HG02759 (cell line): Measurements from ENCODE around the gene RASSF3.
"Not testable (repeated sequence)": the region's sequence is repeated elsewhere in the genome, so short reads cannot be mapped to it uniquely, and the experiment has no call there.

Experiments used
- ATAC-seq: cut with Tn5 transposase; IDR thresholded peaks from one replicate; pipeline ENCODE4 v1.9.1; 2021; ENCODE audit warnings: mild to moderate bottlenecking, moderate library complexity; ENCODE audit not compliant: unreplicated experiment

Gene RASSF3

DNA sequence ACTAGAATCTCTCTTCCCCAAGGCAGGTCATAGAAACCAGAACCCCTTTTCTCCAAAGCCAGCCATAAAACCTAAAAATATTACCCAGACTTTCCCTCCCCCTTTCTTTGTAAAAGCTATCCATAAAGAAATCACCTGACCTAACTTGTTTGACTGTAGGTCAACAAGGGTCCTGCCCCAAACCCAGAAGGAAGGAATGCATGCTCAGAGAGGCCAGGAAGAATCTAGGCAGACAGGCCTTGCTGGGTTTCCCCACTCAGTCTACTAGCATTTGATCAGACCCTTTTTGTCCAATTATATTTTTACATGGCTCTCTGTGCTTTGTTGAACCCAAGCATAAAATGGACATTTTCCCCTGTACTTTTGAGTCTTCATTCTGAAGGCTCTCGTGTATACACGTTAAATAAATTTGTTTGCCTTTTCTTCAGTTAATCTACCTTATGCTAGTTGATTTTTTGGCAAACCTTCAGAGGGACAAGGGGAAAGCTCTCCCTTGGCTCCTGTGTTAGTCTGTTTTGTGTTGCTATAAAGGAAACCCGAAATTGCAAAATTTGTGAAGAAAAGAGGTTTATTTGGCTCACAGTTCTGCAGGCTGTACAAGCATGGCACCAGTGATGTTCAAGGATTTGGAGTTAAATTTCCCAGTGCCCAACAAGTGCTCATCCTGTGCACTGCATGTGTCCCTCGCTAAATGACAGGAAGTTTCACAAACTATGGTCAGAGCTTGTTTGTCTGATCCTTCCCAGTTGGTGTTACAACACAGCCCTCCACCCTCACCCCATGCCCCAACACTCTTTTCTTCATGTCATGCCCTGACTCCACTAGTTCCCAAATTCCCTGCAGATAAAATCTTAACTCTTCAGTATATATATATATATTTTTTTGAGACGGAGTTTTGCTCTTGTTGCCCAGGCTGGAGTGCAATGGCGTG, 14.2 kb upstream of the RASSF3 start:
- no peak for ATAC-seq

- no peak for ATAC-seq
These were observed 11.5 kb upstream of the RASSF3 start for GRCh38 chr12:64598831-64599230.

- ATAC-seq, result no peak
These were observed 10.1 kb upstream of the RASSF3 start for GRCh38 chr12:64600164-64600561.

DNA sequence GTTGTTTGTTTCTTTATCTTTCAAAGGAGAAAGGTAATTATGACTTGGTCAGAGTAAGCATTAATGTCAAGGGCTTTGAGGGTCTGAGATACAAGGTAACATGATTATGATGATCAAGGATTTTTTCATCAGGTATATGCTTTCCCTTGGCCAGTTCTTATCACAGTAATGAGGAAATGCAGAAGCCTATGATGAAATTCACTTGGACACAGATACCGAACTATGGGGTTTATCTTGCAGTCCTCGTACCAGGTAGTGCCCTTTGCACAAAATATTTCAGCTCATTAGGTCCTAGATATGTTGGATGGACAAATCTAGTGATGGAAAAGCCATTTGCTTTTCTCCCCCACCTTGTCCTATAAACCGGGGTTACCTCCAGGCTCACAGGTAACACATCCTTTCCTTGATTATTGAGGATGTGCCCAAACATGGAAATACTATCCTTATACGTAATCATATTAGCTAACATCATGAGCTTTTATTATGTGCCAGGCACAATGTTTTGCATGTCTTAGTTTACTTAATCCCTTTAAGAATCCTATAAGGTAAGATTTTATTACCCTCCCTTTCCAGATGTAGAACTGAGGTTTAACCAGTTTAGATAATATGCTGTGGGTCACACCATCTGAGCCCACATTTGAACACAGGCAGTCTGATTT, 7.0 kb upstream of the RASSF3 start:
- no peak for ATAC-seq

- ATAC-seq, result peak; percentile 17
These were observed 1.3 kb upstream of the RASSF3 start for GRCh38 chr12:64608901-64609535.

DNA sequence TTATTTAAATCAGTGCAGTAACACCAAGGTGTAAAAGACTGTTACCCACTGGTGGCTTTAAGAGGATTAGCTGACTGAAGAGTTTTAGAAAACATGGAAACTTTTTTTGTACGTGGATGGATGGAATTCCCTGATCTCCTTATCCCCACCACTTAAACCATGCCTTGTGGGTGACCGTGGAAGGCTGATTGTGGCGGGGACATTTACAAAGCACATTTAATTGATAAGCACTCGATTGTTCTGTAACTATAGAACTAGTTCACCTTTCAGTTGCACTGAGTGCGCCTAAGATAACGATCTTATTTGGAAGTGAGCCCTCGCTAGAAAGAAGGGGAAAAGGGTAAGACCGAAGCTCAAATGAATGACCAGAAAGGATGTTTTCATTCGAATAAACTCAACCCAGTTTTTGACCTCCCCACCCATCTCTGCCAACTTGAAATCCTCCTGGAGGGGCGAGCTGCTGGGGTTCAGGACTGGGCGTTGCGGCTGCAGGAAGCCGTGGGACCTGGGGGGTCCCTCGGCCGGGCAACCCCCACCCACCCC, 688 bp upstream of the RASSF3 start:
- no peak for ATAC-seq

- ATAC-seq, result peak; percentile 56
These were observed 505 bp downstream of the RASSF3 start for GRCh38 chr12:64610660-64611340.

DNA sequence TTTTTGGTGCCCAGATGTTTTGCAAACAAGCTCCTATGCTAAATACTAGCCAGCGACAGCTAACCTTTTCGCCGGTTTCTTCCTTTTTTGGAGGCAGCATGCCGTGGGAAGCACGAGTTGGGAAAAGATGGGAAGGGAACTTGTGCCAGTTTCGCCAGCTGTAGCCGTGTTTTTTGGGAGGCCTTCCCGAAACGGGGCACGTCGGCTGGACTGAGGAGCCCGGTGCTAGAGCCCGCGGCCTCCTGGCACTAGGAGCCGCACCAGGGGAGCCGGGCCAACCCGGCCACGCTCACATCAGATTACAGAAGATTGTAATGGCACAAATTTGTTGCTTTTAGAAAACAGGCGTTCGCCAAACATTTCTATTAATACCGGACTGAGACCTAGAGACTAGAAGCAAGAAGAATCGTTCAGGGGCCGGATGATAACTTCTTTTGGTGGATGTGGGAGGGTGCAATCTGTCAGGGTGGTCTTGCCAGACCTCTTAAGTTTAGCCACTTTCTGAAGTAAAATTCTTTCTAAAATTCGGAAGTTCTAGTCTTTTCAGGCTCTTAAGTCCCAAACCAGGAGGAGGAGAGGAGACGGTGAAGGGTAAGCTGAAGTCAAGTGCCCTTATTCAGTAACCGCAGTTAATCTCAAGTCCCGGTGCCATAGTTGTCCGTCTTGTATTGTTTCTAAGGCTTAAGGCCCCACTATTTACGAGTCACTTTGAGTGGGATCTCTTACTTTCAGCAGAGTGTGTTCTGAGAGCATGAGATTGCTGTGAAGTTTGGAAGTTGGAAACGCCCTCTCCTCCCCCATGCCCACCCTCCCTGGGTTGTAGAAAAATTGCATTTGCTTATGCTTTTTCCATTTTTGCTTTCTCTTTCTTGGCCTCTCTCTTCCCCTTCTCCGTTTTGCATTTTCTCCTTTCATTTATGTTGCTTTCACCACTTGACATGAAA, 1.3 kb downstream of the RASSF3 start:
- ATAC-seq, result no peak

DNA sequence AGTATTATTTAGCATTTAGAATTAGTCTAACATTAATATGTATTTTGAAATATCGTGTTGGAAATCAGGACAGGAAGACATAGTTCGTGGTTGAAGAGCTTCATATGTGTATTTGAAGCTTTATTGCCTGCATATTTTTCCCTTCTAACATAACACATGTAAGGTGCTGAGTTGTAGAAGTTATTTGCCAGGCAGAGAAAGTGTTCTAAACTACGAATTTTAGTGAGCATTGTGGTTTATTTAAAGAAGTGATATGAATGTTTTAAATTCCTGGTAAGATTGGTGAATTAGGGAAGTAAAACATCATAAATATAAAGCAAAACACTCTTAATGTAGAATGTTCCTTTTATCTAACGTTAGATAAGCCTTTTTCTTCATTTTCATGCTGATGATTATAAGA, 2.5 kb downstream of the RASSF3 start:
- no peak for ATAC-seq

DNA sequence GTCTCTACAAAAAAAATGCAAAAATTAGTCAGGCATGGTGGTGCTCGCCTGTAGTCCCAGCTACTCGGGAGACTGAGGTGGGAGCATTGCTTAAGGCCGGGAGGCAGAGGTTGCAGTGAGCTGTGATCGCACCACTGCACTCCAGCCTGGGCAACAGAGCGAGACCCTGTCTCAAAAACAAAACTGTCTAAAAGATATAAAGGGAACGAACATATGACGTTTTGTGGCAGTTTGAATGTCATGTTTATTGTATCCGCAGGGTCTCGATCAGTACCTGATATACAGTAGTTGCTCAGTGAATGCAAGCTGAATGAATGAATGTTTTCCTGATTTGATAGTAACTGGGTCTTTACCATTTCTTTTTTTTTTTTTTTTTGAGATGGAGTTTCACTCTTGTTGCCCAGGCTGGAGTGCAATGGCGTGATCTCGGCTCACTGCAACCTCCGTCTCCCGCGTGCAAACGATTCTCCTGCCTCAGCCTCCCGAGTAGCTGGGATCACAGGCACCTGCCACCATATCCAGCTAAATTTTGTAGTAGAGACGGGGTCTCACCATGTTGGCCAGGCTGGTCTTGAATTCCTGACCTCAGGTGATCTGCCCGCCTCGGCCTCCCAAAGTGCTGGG, 3.6 kb downstream of the RASSF3 start:
- not testable (repeated sequence) for ATAC-seq

DNA sequence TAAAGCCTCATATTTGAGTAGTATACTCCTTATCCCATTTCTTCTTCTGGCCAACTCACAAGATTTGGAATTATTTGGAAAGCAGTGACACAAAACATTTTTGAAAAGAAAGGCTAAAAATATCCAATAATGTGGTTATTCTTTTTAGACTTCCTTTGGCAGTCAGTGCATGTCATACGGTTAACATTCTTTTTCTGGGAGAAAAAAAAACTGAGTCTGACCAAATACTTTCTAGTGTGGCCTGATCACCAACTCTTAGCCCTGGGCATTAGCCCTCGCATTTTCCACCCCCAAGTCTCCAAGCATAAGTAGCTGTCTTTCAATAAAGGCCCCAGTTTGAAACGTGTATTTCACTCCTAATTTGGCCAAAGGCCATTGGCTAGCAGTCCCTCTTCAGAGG, 5.9 kb downstream of the RASSF3 start:
- no peak for ATAC-seq

DNA sequence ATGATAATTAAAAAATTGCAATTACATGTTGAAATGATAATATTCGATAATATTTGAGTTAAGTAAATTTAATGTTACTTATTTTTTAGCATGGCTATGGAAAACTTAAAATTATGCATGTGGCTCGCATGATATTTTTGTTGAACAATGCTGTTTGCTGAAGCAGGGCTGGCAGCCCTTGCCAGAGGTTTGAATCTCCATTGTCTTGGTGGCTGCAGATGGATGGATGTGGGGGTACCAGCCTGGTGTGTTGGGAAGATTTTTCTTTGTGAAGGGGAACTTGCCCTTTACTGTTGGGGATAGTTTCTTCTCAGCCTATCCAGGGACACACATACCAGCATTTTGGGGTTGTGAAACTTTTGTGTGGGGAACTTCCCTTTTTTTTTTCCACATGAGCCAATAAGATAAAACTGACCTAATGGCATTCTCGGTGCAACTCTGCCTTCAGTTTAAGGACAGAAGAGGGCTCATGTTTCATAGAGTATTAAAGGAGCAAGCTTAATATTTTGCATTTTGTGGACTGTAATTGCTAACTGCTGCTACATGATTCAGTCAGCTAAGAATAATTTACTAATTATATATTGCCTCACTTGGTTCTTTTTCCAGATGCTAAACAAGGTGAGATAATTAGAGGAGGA, 8.8 kb downstream of the RASSF3 start:
- ATAC-seq, result peak; percentile 62

GRCh38 chr12:64621257-64621942, 11.1 kb downstream of the RASSF3 start:
- ATAC-seq, result peak; percentile 69

DNA sequence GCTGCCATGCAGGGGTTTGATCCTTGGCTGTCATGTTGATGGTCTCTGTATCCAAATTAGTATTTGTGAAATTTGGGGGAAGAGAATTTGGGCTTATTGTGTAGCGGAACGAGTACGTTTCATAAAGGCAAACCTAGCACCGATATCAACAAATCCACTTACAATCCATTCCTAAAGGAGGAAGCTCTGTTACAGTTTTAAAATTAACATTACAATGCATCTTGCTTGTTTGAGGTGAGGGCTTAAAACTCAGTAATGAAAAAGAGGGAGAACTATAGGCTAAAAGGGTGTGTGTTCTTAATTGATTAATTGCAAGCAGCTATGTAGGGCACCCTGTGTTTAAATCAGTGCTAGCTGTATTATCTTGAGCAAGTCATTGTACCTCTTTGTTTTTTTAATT, 13.7 kb downstream of the RASSF3 start:
- no peak for ATAC-seq

GRCh38 chr12:64625243-64626077, 15.2 kb downstream of the RASSF3 start:
- peak; percentile 56 for ATAC-seq

DNA sequence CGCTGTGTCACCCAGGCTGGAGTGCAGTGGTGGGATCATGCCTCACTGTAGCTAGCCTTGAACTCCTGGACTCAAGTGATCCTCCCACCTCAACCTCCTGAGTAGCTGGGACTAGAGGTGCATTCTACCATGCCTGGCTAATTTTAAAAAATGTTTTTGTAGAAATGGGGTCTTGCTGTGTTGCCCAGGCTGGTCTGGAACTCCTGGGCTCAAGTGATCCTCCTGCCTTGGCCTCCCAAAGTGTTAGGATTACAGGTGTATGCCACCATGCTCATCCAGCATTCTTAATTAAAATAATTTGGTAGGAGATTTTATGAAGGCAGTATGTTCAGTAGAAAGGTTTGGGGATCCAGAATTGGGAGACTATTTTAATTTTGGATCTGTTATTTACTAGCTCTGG, 16.3 kb downstream of the RASSF3 start:
- ATAC-seq, result not testable (repeated sequence)

GRCh38 chr12:64627771-64628170, 17.5 kb downstream of the RASSF3 start:
- no peak for ATAC-seq
